Measurements from ENCODE around the gene KY. TPM values are rescaled to one million over a fixed set of nuclear protein-coding genes. Genes with fewer than 3 reads are reported as not detected.
"Not testable (repeated sequence)": the region's sequence is repeated elsewhere in the genome, so short reads cannot be mapped to it uniquely, and the experiment has no call there.

The KY gene
- total and polyA plus RNA-seq, 7 experiments from 2014 or later = not detected

DNA sequence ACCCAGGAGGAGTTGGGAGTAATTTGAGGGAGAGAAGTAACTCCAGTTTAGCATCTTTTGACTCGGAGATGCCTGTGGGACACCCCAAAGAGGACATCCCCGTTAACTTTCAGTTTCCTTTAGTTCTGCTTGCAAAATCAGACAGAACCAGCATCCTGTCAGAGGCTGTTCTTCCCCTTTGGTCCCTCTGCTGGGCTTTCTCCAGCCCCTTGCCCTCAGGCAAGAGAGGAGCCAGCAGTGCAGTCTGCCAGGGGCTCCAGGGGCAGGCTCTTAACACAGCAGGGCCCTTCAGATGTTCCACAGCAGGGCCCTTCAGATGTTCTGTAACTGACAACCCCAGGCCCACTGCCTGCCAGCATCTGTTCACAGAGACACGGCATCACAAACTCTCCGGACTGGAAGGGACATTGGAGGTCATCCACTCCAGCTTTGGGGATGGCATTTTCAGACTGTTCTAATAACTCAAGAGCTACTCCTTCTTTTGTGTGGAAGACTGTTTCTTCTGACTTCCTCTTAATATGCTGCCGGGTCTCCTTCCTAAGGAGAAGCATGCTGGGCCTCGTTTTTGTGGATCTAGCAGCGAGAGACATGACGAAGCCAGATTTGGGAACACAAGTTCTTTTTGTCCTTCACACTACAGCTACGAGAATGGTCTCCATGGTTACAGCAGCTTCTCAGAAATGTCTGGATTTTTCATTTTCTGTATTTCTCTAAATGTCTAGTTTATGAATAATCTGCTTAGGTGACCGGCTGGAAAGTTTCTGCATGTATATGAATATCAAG, 51.9 kb downstream of the KY start:
- intact Hi-C loops (cut with micrococcal nuclease) = no loop called here
- H3K4me1 ChIP-seq (ENCODE audit: control insufficient read depth in 2 of 2, insufficient read depth in 2 of 2, low read length in 2 of 2) = no peaks in the 10 kb centered on the region
- H3K27me3 ChIP-seq (ENCODE audit: control insufficient read depth in 2 of 2, insufficient read depth in 2 of 2, low read length in 2 of 2) = no peaks in the 10 kb centered on the region
- H3K36me3 Mint-ChIP-seq = no peaks in the 10 kb centered on the region
- H3K27me3 Mint-ChIP-seq = peaks cover 4 to 25% (median 8%) of the 10 kb centered on the region in 5 donors
- H3K4me1 Mint-ChIP-seq = peaks cover 0 to 12% (median 7%) of the 10 kb centered on the region in 7 donors
- ChIA-PET POLR2A (no interaction called here), CTCF (no interaction called here)
- DNase-seq = no peak
- peak overlapping the region in 1 of 10 donors; percentile 51 for H3K4me3 Mint-ChIP-seq
- no peak overlapping the region for H3K4me3 ChIP-seq (ENCODE audit: low read length)
- no peak for ATAC-seq
- H3K27ac ChIP-seq (ENCODE audit: low read depth, low read length) = no peak overlapping the region
- peaks cover 0 to 2% (median 0%) of the 10 kb centered on the region in 11 donors for H3K9me3 Mint-ChIP-seq
- H3K27ac Mint-ChIP-seq = no peak overlapping the region
- no peaks in the 10 kb centered on the region for H3K36me3 ChIP-seq (ENCODE audit: control insufficient read depth in 2 of 3, insufficient read depth in 3 of 3, low read length in 3 of 3)
- H3K9me3 ChIP-seq (ENCODE audit: control insufficient read depth in 2 of 3, low read length in 3 of 3) = no peaks in the 10 kb centered on the region

GRCh38 chr3:134597390-134597970, 53.3 kb downstream of the KY start:
- no peak overlapping the region for H3K27ac Mint-ChIP-seq
- no peak overlapping the region for H3K4me3 Mint-ChIP-seq
- H3K27me3 Mint-ChIP-seq = peaks cover 4 to 25% (median 8%) of the 10 kb centered on the region in 5 donors
- ChIA-PET CTCF (no interaction called here), POLR2A (no interaction called here)
- Histone ChIP-seq H3K36me3 (ENCODE audit: control insufficient read depth in 2 of 3, insufficient read depth in 3 of 3, low read length in 3 of 3) (no peaks in the 10 kb centered on the region), H3K4me1 (ENCODE audit: control insufficient read depth in 2 of 2, insufficient read depth in 2 of 2, low read length in 2 of 2) (no peaks in the 10 kb centered on the region), H3K4me3 (ENCODE audit: low read length) (no peak overlapping the region), H3K9me3 (ENCODE audit: control insufficient read depth in 2 of 3, low read length in 3 of 3) (no peaks in the 10 kb centered on the region), H3K27ac (ENCODE audit: low read depth, low read length) (no peak overlapping the region), H3K27me3 (ENCODE audit: control insufficient read depth in 2 of 2, insufficient read depth in 2 of 2, low read length in 2 of 2) (no peaks in the 10 kb centered on the region)
- peaks cover 0 to 12% (median 7%) of the 10 kb centered on the region in 7 donors for H3K4me1 Mint-ChIP-seq
- DNase-seq (no peak), ATAC-seq (no peak)
- H3K36me3 Mint-ChIP-seq = no peaks in the 10 kb centered on the region
- intact Hi-C loops (cut with micrococcal nuclease) = no loop called here
- peaks cover 0 to 2% (median 0%) of the 10 kb centered on the region in 11 donors for H3K9me3 Mint-ChIP-seq

DNA sequence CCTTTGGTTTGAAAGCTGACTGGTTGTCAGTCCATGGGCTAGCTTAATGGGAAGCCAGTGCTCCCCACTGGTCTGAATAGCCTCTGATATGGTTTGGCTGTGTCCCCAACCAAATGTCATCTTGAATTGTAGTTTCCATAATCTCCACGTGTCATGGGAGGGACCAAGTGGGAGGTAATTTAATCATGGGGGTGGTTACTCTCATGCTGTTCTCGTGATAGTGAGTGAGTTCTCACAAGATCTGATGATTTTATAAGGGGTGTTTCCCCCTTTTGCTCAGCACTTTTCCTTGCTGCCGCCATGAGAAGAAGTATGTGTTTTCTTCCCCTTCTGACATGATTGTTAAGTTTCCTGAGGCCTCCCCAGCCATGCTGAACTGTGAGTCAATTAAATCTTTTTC, 55.8 kb downstream of the KY start:
- H3K4me3 Mint-ChIP-seq; ATAC-seq; DNase-seq; H3K9me3 ChIP-seq (ENCODE audit: control insufficient read depth in 2 of 3, low read length in 3 of 3); H3K9me3 Mint-ChIP-seq; H3K4me3 ChIP-seq (ENCODE audit: low read length); H3K27ac ChIP-seq (ENCODE audit: low read depth, low read length); H3K4me1 ChIP-seq (ENCODE audit: control insufficient read depth in 2 of 2, insufficient read depth in 2 of 2, low read length in 2 of 2); H3K27ac Mint-ChIP-seq; H3K36me3 Mint-ChIP-seq; H3K4me1 Mint-ChIP-seq; H3K27me3 ChIP-seq (ENCODE audit: control insufficient read depth in 2 of 2, insufficient read depth in 2 of 2, low read length in 2 of 2); intact Hi-C loops (cut with micrococcal nuclease); CTCF ChIA-PET; POLR2A ChIA-PET; H3K36me3 ChIP-seq (ENCODE audit: control insufficient read depth in 2 of 3, insufficient read depth in 3 of 3, low read length in 3 of 3): not testable (repeated sequence)
- peaks cover 0 to 14% (median 0%) of the 10 kb centered on the region in 5 donors for H3K27me3 Mint-ChIP-seq

- intact Hi-C loops (cut with micrococcal nuclease) = no loop called here
- H3K27ac ChIP-seq (ENCODE audit: low read depth, low read length) = no peak overlapping the region
- ChIA-PET CTCF (no interaction called here), POLR2A (no interaction called here)
- ATAC-seq = peak; percentile 43
- H3K36me3 ChIP-seq (ENCODE audit: control insufficient read depth in 2 of 3, insufficient read depth in 3 of 3, low read length in 3 of 3) = no peaks in the 10 kb centered on the region
- H3K36me3 Mint-ChIP-seq = no peaks in the 10 kb centered on the region
- no peak for DNase-seq
- peaks cover 0 to 14% (median 0%) of the 10 kb centered on the region in 5 donors for H3K27me3 Mint-ChIP-seq
- H3K4me1 ChIP-seq (ENCODE audit: control insufficient read depth in 2 of 2, insufficient read depth in 2 of 2, low read length in 2 of 2) = no peaks in the 10 kb centered on the region
- H3K4me3 ChIP-seq (ENCODE audit: low read length) = no peak overlapping the region
- no peaks in the 10 kb centered on the region for H3K27me3 ChIP-seq (ENCODE audit: control insufficient read depth in 2 of 2, insufficient read depth in 2 of 2, low read length in 2 of 2)
- peaks cover 0 to 4% (median 0%) of the 10 kb centered on the region in 7 donors for H3K4me1 Mint-ChIP-seq
- H3K9me3 Mint-ChIP-seq = peaks cover 0 to 2% (median 0%) of the 10 kb centered on the region in 11 donors
- H3K9me3 ChIP-seq (ENCODE audit: control insufficient read depth in 2 of 3, low read length in 3 of 3) = no peaks in the 10 kb centered on the region
- H3K27ac Mint-ChIP-seq = no peak overlapping the region
- H3K4me3 Mint-ChIP-seq = no peak overlapping the region
These were observed 56.5 kb downstream of the KY start for GRCh38 chr3:134594331-134594741.

- H3K9me3 ChIP-seq (ENCODE audit: control insufficient read depth in 2 of 3, low read length in 3 of 3) = no peaks in the 10 kb centered on the region
- Mint-ChIP-seq H3K36me3 (no peaks in the 10 kb centered on the region), H3K4me3 (no peak overlapping the region), H3K27me3 (peaks cover 0 to 11% (median 0%) of the 10 kb centered on the region in 5 donors), H3K27ac (no peak overlapping the region), H3K9me3 (peaks cover 0 to 2% (median 0%) of the 10 kb centered on the region in 11 donors), H3K4me1 (no peaks in the 10 kb centered on the region)
- no peak overlapping the region for H3K27ac ChIP-seq (ENCODE audit: low read depth, low read length)
- H3K27me3 ChIP-seq (ENCODE audit: control insufficient read depth in 2 of 2, insufficient read depth in 2 of 2, low read length in 2 of 2) = no peaks in the 10 kb centered on the region
- DNase-seq = no peak
- H3K4me1 ChIP-seq (ENCODE audit: control insufficient read depth in 2 of 2, insufficient read depth in 2 of 2, low read length in 2 of 2) = no peaks in the 10 kb centered on the region
- H3K36me3 ChIP-seq (ENCODE audit: control insufficient read depth in 2 of 3, insufficient read depth in 3 of 3, low read length in 3 of 3) = no peaks in the 10 kb centered on the region
- ChIA-PET CTCF (no interaction called here), POLR2A (no interaction called here)
- intact Hi-C loops (cut with micrococcal nuclease) = no loop called here
- no peak overlapping the region for H3K4me3 ChIP-seq (ENCODE audit: low read length)
- ATAC-seq = no peak
These were observed 58.0 kb downstream of the KY start for GRCh38 chr3:134592806-134593205.

- Mint-ChIP-seq H3K27me3 (peaks cover 0 to 24% (median 0%) of the 10 kb centered on the region in 5 donors), H3K4me1 (no peaks in the 10 kb centered on the region), H3K9me3 (peaks cover 0 to 6% (median 0%) of the 10 kb centered on the region in 11 donors), H3K36me3 (peaks cover 0 to 5% (median 0%) of the 10 kb centered on the region in 5 donors), H3K4me3 (no peak overlapping the region), H3K27ac (no peak overlapping the region)
- Histone ChIP-seq H3K27me3 (ENCODE audit: control insufficient read depth in 2 of 2, insufficient read depth in 2 of 2, low read length in 2 of 2) (no peaks in the 10 kb centered on the region), H3K9me3 (ENCODE audit: control insufficient read depth in 2 of 3, low read length in 3 of 3) (no peaks in the 10 kb centered on the region), H3K36me3 (ENCODE audit: control insufficient read depth in 2 of 3, insufficient read depth in 3 of 3, low read length in 3 of 3) (no peaks in the 10 kb centered on the region), H3K27ac (ENCODE audit: low read depth, low read length) (no peak overlapping the region), H3K4me1 (ENCODE audit: control insufficient read depth in 2 of 2, insufficient read depth in 2 of 2, low read length in 2 of 2) (no peaks in the 10 kb centered on the region), H3K4me3 (ENCODE audit: low read length) (no peak overlapping the region)
- DNase-seq = no peak
- POLR2A ChIA-PET = no interaction called here
- intact Hi-C loops (cut with micrococcal nuclease) = no loop called here
- CTCF ChIA-PET = no interaction called here
- no peak for ATAC-seq
These were observed 60.1 kb downstream of the KY start for GRCh38 chr3:134590766-134591165.
